ENCODE results near the gene CISTR.

The CISTR gene

GRCh38 chr12:53710091-53710490 lies 41.7 kb downstream of the CISTR start:
- Mint-ChIP-seq H3K36me3 (ENCODE audit: low read depth) (peaks cover 39% of the 10 kb centered on the region), H3K9me3 (no peaks in the 10 kb centered on the region), H3K27me3 (peaks cover 40% of the 10 kb centered on the region), H3K4me3 (no peak overlapping the region), H3K4me1 (ENCODE audit: low read depth) (peaks cover 14% of the 10 kb centered on the region), H3K27ac (no peak overlapping the region)
- intact Hi-C loops (cut with micrococcal nuclease) = no loop called here

GRCh38 chr12:53709671-53710070 lies 42.1 kb downstream of the CISTR start:
- peaks cover 14% of the 10 kb centered on the region for H3K4me1 Mint-ChIP-seq (ENCODE audit: low read depth)
- intact Hi-C loops (cut with micrococcal nuclease) = no loop called here
- H3K36me3 Mint-ChIP-seq (ENCODE audit: low read depth) = peaks cover 35% of the 10 kb centered on the region
- no peaks in the 10 kb centered on the region for H3K9me3 Mint-ChIP-seq
- no peak overlapping the region for H3K27ac Mint-ChIP-seq
- no peak overlapping the region for H3K4me3 Mint-ChIP-seq
- H3K27me3 Mint-ChIP-seq = peaks cover 44% of the 10 kb centered on the region

GRCh38 chr12:53706080-53706479 lies 45.7 kb downstream of the CISTR start:
- Mint-ChIP-seq H3K27me3 (peaks cover 73% of the 10 kb centered on the region), H3K4me3 (no peak overlapping the region), H3K4me1 (ENCODE audit: low read depth) (peaks cover 6% of the 10 kb centered on the region), H3K9me3 (no peaks in the 10 kb centered on the region), H3K36me3 (ENCODE audit: low read depth) (no peaks in the 10 kb centered on the region), H3K27ac (no peak overlapping the region)
- intact Hi-C loops (cut with micrococcal nuclease) = no loop called here

GRCh38 chr12:53703756-53704155 lies 48.0 kb downstream of the CISTR start:
- Mint-ChIP-seq H3K27me3 (peaks cover 81% of the 10 kb centered on the region), H3K4me1 (ENCODE audit: low read depth) (peaks cover 5% of the 10 kb centered on the region), H3K36me3 (ENCODE audit: low read depth) (no peaks in the 10 kb centered on the region), H3K9me3 (no peaks in the 10 kb centered on the region), H3K27ac (no peak overlapping the region), H3K4me3 (no peak overlapping the region)
- intact Hi-C loops (cut with micrococcal nuclease) = no loop called here

- Mint-ChIP-seq H3K4me3 (no peak overlapping the region), H3K27ac (no peak overlapping the region), H3K4me1 (ENCODE audit: low read depth) (peaks cover 22% of the 10 kb centered on the region), H3K9me3 (peaks cover 6% of the 10 kb centered on the region), H3K36me3 (ENCODE audit: low read depth) (no peaks in the 10 kb centered on the region), H3K27me3 (peaks cover 88% of the 10 kb centered on the region)
- intact Hi-C loops (cut with micrococcal nuclease) = loop anchor here (1.0 kb wide), 1 partner anchor 45 kb away; no protein-coding TSS in a partner anchor
Observed at GRCh38 chr12:53701518-53702264, 50.1 kb downstream of the CISTR start.

- H3K27ac Mint-ChIP-seq = no peak overlapping the region
- peaks cover 88% of the 10 kb centered on the region for H3K27me3 Mint-ChIP-seq
Observed at GRCh38 chr12:53700567-53700966, 51.2 kb downstream of the CISTR start.

GRCh38 chr12:53699678-53700025 lies 52.1 kb downstream of the CISTR start:
- Mint-ChIP-seq H3K27ac (no peak overlapping the region), H3K4me1 (ENCODE audit: low read depth) (peaks cover 39% of the 10 kb centered on the region), H3K36me3 (ENCODE audit: low read depth) (no peaks in the 10 kb centered on the region), H3K27me3 (peaks cover 91% of the 10 kb centered on the region), H3K4me3 (no peak overlapping the region), H3K9me3 (peaks cover 6% of the 10 kb centered on the region)
- intact Hi-C loops (cut with micrococcal nuclease) = no loop called here

More at GRCh38 chr12:53700567-53700966, 51.2 kb downstream of the CISTR start:
- Mint-ChIP-seq H3K9me3 (peaks cover 6% of the 10 kb centered on the region), H3K36me3 (ENCODE audit: low read depth) (no peaks in the 10 kb centered on the region), H3K4me1 (ENCODE audit: low read depth) (peaks cover 30% of the 10 kb centered on the region), H3K4me3 (no peak overlapping the region)
- intact Hi-C loops (cut with micrococcal nuclease) = no loop called here

DNA sequence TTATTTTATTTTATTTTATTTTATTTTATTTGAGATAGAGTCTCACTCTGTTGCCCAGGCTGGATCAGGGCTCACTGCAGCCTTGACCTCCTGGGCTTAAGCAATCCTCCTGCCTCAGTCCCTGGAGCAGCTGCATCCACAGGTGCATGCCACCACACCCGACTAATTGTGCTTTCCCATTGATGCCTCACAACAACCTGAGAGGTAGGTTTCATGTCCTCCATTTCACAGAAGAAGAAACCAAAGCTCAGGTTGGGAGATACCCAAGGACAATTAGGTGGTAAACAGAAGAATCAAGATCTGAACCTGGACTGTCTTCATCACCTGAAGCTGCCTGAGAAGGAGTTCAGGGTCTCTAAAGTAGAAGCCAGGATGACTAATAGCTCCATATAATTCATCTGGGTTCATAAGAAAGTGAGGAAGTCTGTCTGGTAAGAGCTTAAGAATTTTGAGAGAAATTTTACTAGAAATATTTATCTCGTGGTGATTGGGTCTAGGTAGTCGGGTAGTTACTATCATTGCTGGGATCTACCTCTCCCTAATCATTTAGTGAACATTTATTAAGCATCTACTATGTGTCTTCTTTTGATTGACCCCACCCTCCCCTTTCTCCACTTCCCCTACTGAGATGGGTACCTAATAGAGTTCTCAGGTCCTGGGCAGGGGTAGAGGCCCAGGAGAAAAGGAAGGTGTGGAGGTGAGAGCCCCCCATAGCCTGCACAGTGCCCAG lies 52.7 kb downstream of the CISTR start:
- Mint-ChIP-seq H3K4me3 (no peak overlapping the region), H3K36me3 (ENCODE audit: low read depth) (no peaks in the 10 kb centered on the region), H3K27ac (no peak overlapping the region), H3K27me3 (peaks cover 91% of the 10 kb centered on the region), H3K4me1 (ENCODE audit: low read depth) (peaks cover 45% of the 10 kb centered on the region), H3K9me3 (peaks cover 6% of the 10 kb centered on the region)
- intact Hi-C loops (cut with micrococcal nuclease) = no loop called here

GRCh38 chr12:53696655-53697331 lies 55.0 kb downstream of the CISTR start:
- peaks cover 6% of the 10 kb centered on the region for H3K9me3 Mint-ChIP-seq
- H3K4me1 Mint-ChIP-seq (ENCODE audit: low read depth) = peaks cover 44% of the 10 kb centered on the region
- intact Hi-C loops (cut with micrococcal nuclease) = no loop called here
- peak overlapping the region; percentile 68 for H3K4me3 Mint-ChIP-seq
- H3K27me3 Mint-ChIP-seq = peaks cover 87% of the 10 kb centered on the region
- H3K27ac Mint-ChIP-seq = no peak overlapping the region
- no peaks in the 10 kb centered on the region for H3K36me3 Mint-ChIP-seq (ENCODE audit: low read depth)
